Prostate gland (tissue), 2 donors: ENCODE results near the gene FGFBP2. TPM values are rescaled to one million over a fixed set of nuclear protein-coding genes. Genes with fewer than 3 reads are reported as not detected.

Experiments used
- DNase-seq: peaks from one replicate; pipeline ENCODE4 v3.0.0-alpha.2; 2019; ENCODE audit warnings: low spot score
- H3K27ac ChIP-seq, 2 donors: fragments of 200-600 bp; sonication (generic); 2 replicates each; pipeline ENCODE4 v1.5.1; 2017 to 2019
- H3K27me3 ChIP-seq: fragments of 200-600 bp; sonication (generic); replicated peaks from 2 replicates; pipeline ENCODE4 v1.5.1; 2019; ENCODE audit not compliant: insufficient read depth
- H3K36me3 ChIP-seq, 2 donors: fragments of 200-600 bp; sonication (generic); 1 replicate in 1 of 2; 2 replicates in 1 of 2; pipeline versions ENCODE4 v1.5.1 to v1.8.1; 2017 to 2019
- H3K4me1 ChIP-seq: fragments of 200-600 bp; sonication (generic); replicated peaks from 2 replicates; pipeline ENCODE4 v1.5.1; 2019
- H3K4me3 ChIP-seq, 2 donors: fragments of 200-600 bp; sonication (generic); 2 replicates each; pipeline ENCODE4 v1.5.1; 2017 to 2019
- H3K9me3 ChIP-seq: fragments of 200-600 bp; sonication (generic); 2 replicates; pipeline ENCODE4 v1.5.1; 2017
- CTCF ChIP-seq, 4 experiments: fragments of 200-600 bp in 2 of 4; fragments of 450-650 bp in 2 of 4; sonication (generic) in 2 of 4; IDR thresholded peaks; 1 replicate in 3 of 4; 2 replicates in 1 of 4; pipeline ENCODE4 v1.5.1; 2016 to 2019; ENCODE audit warnings: antibody characterized with exemption in 4 of 4, mild to moderate bottlenecking in 2 of 4, moderate library complexity in 2 of 4
- POLR2A ChIP-seq: fragments of 450-650 bp; IDR thresholded peaks from one replicate; pipeline ENCODE4 v1.6.1; 2016; ENCODE audit warnings: antibody characterized with exemption, mild to moderate bottlenecking
- POLR2AphosphoS5 ChIP-seq: sonication (generic); formaldehyde crosslinking; IDR thresholded peaks from one replicate; pipeline ENCODE4 v1.6.1; 2017; ENCODE audit warnings: antibody characterized with exemption
- WGBS: methylation state at CpG from one replicate; pipeline ENCODE4 v1.1.5; 2018; 5-methylcytosine and 5-hydroxymethylcytosine counted together
- intact Hi-C: fragments of 100-400 bp; cut with DNase I; formaldehyde crosslinking; loops from one replicate; pipeline ENCODE4 v1.14.2; 2022
- total RNA-seq, 2 donors: library from RNA; depleted of rRNA; stranded (reverse); fragments of >200 nt; gene quantifications; one replicate each; pipeline ENCODE4 v1.1.0, GENCODE V29; 2016

FGFBP2 gene
- total RNA-seq, 2 donors from 2014 or later = 78.8 TPM; not detected in 1

GRCh38 chr4:15947684-15948083 lies 15.3 kb downstream of the FGFBP2 start:
- DNase-seq = no peak
- Histone ChIP-seq H3K4me3 (no peak overlapping the region), H3K4me1 (no peaks in the 10 kb centered on the region), H3K27ac (no peak overlapping the region), H3K9me3 (no peaks in the 10 kb centered on the region), H3K27me3 (no peaks in the 10 kb centered on the region), H3K36me3 (no peaks in the 10 kb centered on the region)
- WGBS = 92% methylated on average over 8 of the region's 8 CpGs
- intact Hi-C loops = no loop called here
- TF ChIP-seq POLR2A (no peak), CTCF (IDR thresholded peaks at IDR 0.05) (no peak), POLR2AphosphoS5 (no peak)

GRCh38 chr4:15945516-15945915 lies 17.5 kb downstream of the FGFBP2 start:
- intact Hi-C loops = no loop called here

GRCh38 chr4:15944895-15945294 lies 18.1 kb downstream of the FGFBP2 start:
- H3K27ac ChIP-seq = no peak overlapping the region
- no peaks in the 10 kb centered on the region for H3K4me1 ChIP-seq
- WGBS = 88% methylated on average over 2 of the region's 2 CpGs
- DNase-seq = no peak
- intact Hi-C loops = no loop called here
- no peaks in the 10 kb centered on the region for H3K36me3 ChIP-seq
- no peak overlapping the region for H3K4me3 ChIP-seq
- no peaks in the 10 kb centered on the region for H3K9me3 ChIP-seq
- TF ChIP-seq POLR2AphosphoS5 = no peak
- no peak for TF ChIP-seq CTCF (IDR thresholded peaks at IDR 0.05)
- TF ChIP-seq POLR2A = no peak
- no peaks in the 10 kb centered on the region for H3K27me3 ChIP-seq

More at GRCh38 chr4:15945516-15945915, 17.5 kb downstream of the FGFBP2 start:
- no peak for DNase-seq
- Histone ChIP-seq H3K4me1 (no peaks in the 10 kb centered on the region), H3K27me3 (no peaks in the 10 kb centered on the region), H3K27ac (no peak overlapping the region), H3K4me3 (no peak overlapping the region), H3K36me3 (no peaks in the 10 kb centered on the region), H3K9me3 (no peaks in the 10 kb centered on the region)
- TF ChIP-seq POLR2AphosphoS5 (no peak), CTCF (IDR thresholded peaks at IDR 0.05) (no peak), POLR2A (no peak)
- 78% methylated on average over 1 of the region's 1 CpG for WGBS

GRCh38 chr4:15942283-15942682 lies 20.7 kb downstream of the FGFBP2 start:
- no peaks in the 10 kb centered on the region for H3K4me1 ChIP-seq
- no peaks in the 10 kb centered on the region for H3K27me3 ChIP-seq
- no peaks in the 10 kb centered on the region for H3K9me3 ChIP-seq
- H3K4me3 ChIP-seq = no peak overlapping the region
- no peak overlapping the region for H3K27ac ChIP-seq
- 93% methylated on average over 1 of the region's 1 CpG for WGBS
- intact Hi-C loops = no loop called here
- H3K36me3 ChIP-seq = no peaks in the 10 kb centered on the region
- TF ChIP-seq POLR2AphosphoS5 (no peak), CTCF (IDR thresholded peaks at IDR 0.05) (no peak), POLR2A (no peak)
- DNase-seq = no peak

- DNase-seq = no peak
- Histone ChIP-seq H3K36me3 (no peaks in the 10 kb centered on the region), H3K9me3 (no peaks in the 10 kb centered on the region), H3K27me3 (no peaks in the 10 kb centered on the region), H3K4me1 (no peaks in the 10 kb centered on the region), H3K27ac (no peak within 1 kb of the TSS), H3K4me3 (no peak within 1 kb of the TSS)
- intact Hi-C loops = no loop called here
- WGBS = 41% methylated on average over 4 of the region's 4 CpGs
- TF ChIP-seq CTCF (IDR thresholded peaks at IDR 0.05) (no peak), POLR2A (no peak), POLR2AphosphoS5 (no peak)
These were observed 24.3 kb downstream of the FGFBP2 start, which contains the start of gene FGFBP1 for GRCh38 chr4:15938640-15939039. TSS of gene FGFBP1 (minus strand) at chr4:15938740. CDS start at chr4:15936632, 2,108 bp downstream.
